GM12864 (cell line): Measurements from ENCODE around the gene ACTN2.

Source experiments
- DNase-seq: peaks from one replicate; pipeline ENCODE4 v3.0.0-alpha.2; 2011; ENCODE audit warnings: low read depth
- H3K4me3 ChIP-seq: 2 replicates; pipeline ENCODE4 v1.5.1; 2011; ENCODE audit warnings: mild to moderate bottlenecking, low read depth, low read length, control low read depth
- CTCF ChIP-seq: IDR thresholded peaks from 2 replicates; pipeline ENCODE4 v1.5.1; 2011; ENCODE audit warnings: low read depth, mild to moderate bottlenecking, moderate library complexity, low read length, control low read depth, inconsistent platforms; ENCODE audit errors: missing control alignments

The ACTN2 gene

GRCh38 chr1:236677641-236678235 lies 8.6 kb upstream of the ACTN2 start:
- no peak for TF ChIP-seq CTCF
- DNase-seq: no peak

GRCh38 chr1:236681219-236681618 lies 5.1 kb upstream of the ACTN2 start:
- no peak for DNase-seq
- H3K4me3 ChIP-seq: no peak overlapping the region
- no peak for TF ChIP-seq CTCF

More at GRCh38 chr1:236677641-236678235, 8.6 kb upstream of the ACTN2 start:
- H3K4me3 ChIP-seq: no peak overlapping the region

GRCh38 chr1:236685205-236685916 lies 938 bp upstream of the ACTN2 start:
- no peak overlapping the region for H3K4me3 ChIP-seq
- DNase-seq: no peak
- TF ChIP-seq CTCF: no peak

- no peak for DNase-seq
- no peak overlapping the region; the same call in 1 of the 2 replicates for H3K4me3 ChIP-seq
- no peak for TF ChIP-seq CTCF
Measured at GRCh38 chr1:236686815-236687160, 489 bp downstream of the ACTN2 start.

- H3K4me3 ChIP-seq: no peak overlapping the region
- no peak for TF ChIP-seq CTCF
- DNase-seq: no peak
Measured at GRCh38 chr1:236687273-236687672, 974 bp downstream of the ACTN2 start.

- no peak for DNase-seq
- no peak overlapping the region for H3K4me3 ChIP-seq
- no peak for TF ChIP-seq CTCF
Measured at GRCh38 chr1:236688705-236689104, 2.4 kb downstream of the ACTN2 start.
